NT2/D1 (cell line): Measurements from ENCODE around the gene SLC25A22.

Experiments
- SUZ12 ChIP-seq: IDR thresholded peaks from 2 replicates; pipeline ENCODE4 v1.6.1; 2011; ENCODE audit not compliant: insufficient read length, insufficient read depth; ENCODE audit errors: extremely low read depth
- YY1 ChIP-seq: IDR thresholded peaks from 2 replicates; pipeline ENCODE4 v1.6.1; 2011; ENCODE audit not compliant: insufficient read length, insufficient read depth
- ZNF274 ChIP-seq: IDR thresholded peaks from 2 replicates; pipeline ENCODE4 v1.6.1; 2011; ENCODE audit warnings: mild to moderate bottlenecking, low read depth, low read length

- no peak for TF ChIP-seq ZNF274
- TF ChIP-seq YY1, result no peak
- no peak for TF ChIP-seq SUZ12
Measured at GRCh38 chr11:776263-776560, 21.9 kb downstream of the SLC25A22 start.
